T-helper 1 cell treated with Interleukin-12 subunit alpha and Interleukin-12 subunit beta and Interleukin-4 antibody, amounts not matched to agents 30 ng/mL and 1 ng/mL, for 36 hours (primary cell): ENCODE data around the gene CYSLTR1. TPM values are rescaled to one million over a fixed set of nuclear protein-coding genes. Genes with fewer than 3 reads are reported as not detected.
"Not testable (repeated sequence)": the region's sequence is repeated elsewhere in the genome, so short reads cannot be mapped to it uniquely, and the experiment has no call there.

ENCODE experiments used
- intact Hi-C: fragments of 100-400 bp; cut with micrococcal nuclease; formaldehyde crosslinking; loops from one replicate; pipeline ENCODE4 v1.15.1; 2024
- total RNA-seq: library from RNA; stranded (reverse); gene quantifications from 2 replicates; pipeline ENCODE4 v1.2.3, GENCODE V29; 2022

CYSLTR1 gene
- 53.7 and 58.0 TPM in 2 replicates for total RNA-seq

DNA sequence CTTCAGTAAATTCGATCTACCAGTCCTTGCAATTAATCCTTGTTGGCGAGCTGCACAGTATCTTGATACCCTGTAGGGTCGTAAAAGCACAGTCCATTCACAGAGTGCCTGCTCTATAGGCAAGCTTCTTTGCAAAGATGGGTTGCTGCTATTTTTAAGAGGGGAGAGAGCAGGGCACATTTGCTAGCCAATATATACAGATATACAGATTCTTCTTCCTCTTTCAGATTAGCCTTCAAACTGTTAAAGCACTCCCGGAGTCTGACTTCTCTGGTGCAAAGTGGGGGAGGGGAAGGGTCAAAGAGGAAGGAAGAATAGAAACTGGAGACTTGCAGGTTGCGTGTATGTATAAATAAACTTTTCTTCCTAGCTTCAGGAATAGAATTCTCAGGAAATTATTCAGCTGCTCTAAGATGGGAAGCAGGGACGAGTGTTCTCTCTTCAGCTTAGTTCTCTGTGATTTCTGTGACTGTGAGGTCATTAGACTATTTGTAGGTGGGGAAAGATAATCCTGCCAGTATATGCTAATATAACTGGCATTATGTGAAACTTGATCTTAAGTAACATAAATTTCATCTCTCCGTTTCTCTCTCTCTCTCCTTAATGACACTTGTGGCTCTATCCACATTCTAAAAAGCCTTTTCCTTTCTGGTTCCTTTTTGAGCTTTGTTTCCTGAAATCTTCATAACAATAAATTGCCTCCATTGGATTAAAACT is at the start of gene CYSLTR1:
CYSLTR1 (minus strand) TSS at position 242 of the 717 bp plus-strand sequence. CDS start 53,865 bp downstream, outside the sequence.
- intact Hi-C loops: loop anchor here (1.0 to 5.0 kb wide), 7 partner anchors 190 to 1040 kb away; partner anchors contain the start of genes ATP7A, COX7B, ITM2A and MAGT1

GRCh38 chrX:78377186-78377585 is 49.8 kb upstream of the CYSLTR1 start:
- intact Hi-C loops: loop anchor here (2.0 to 5.0 kb wide), 5 partner anchors 44 to 275 kb away; partner anchors contain the start of genes PGK1 and TAF9B

- intact Hi-C loops: loop anchor here (1.0 to 5.0 kb wide), 6 partner anchors 43 to 276 kb away; partner anchors contain the start of genes PGK1 and TAF9B
Observed at GRCh38 chrX:78375894-78376293, 48.5 kb upstream of the CYSLTR1 start.

DNA sequence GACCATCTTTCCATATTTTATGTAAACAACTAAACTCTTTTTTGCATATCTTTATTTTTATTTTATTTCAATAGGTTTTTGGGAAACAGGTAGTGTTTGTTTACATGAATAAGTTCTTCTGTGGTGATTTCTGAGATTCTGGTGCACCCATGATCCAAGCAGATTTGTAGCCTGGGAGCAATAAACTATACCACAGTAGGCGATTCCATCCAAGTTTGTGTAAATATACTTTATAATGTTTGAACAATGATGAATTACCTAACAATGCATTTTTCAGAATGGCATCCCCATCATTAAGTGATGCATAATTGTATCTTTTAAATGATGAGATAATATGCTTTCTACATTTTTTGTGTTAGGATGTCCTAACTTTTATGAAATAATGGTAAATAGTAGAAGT is 39.2 kb upstream of the CYSLTR1 start:
- intact Hi-C loops: no loop called here

DNA sequence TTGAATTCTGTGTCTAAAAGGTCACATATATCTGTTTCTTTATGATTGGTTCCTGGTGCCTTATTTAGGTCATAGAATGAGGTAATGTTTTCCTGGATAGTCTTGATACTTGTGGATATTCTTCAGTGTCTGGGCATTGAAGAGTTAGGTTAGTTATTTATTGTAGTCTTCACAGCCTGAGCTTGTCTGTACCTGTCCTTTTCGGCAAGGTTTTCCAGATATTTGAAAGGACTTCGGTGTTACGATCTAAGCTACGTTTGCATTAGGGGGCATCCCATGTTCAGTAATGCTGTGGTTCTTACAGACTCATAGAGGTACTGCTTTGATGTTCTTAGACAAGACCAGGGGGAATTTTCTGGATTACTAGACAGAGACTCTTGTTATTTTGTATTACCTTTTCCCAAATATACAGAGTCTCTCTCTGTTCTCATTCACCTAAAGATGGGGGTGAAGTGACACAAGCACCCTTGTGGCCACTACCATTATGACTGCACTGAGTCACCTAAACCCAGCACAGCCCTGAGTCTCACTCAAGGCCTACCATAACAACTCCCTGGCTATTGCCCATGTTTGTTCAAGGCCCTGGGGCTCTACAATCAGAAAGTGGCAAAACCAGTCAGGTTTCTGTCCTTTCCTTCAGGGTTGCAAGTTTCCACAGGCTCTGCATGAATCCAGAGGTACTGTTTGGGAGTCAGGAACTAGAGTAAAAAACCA is 30.1 kb upstream of the CYSLTR1 start:
- intact Hi-C loops: no loop called here

DNA sequence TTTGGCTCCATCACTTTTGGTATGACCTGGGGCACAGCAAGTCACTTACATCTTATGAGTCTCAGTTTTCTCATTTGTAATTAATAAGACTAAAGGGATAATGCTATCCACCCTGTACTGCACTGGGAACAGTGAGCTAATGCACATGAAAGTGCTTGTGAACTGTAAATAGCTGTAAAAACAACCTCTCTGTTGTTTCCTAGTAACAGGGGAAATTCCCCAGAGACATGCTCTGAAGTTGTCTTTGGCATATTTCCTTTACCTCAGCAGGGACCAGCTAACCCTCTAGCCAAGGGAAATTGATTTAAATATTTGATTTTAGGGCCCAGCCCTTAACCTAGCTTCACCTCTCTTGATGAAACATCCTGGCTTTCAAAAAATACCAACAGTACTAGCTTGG is 6.1 kb upstream of the CYSLTR1 start:
- intact Hi-C loops: loop anchor here (1.0 to 5.0 kb wide), 7 partner anchors 11 to 925 kb away; no protein-coding TSS in a partner anchor

GRCh38 chrX:78331708-78332107 is 4.3 kb upstream of the CYSLTR1 start:
- intact Hi-C loops: loop anchor here (2.0 to 5.0 kb wide), 5 partner anchors 45 to 927 kb away; no protein-coding TSS in a partner anchor

DNA sequence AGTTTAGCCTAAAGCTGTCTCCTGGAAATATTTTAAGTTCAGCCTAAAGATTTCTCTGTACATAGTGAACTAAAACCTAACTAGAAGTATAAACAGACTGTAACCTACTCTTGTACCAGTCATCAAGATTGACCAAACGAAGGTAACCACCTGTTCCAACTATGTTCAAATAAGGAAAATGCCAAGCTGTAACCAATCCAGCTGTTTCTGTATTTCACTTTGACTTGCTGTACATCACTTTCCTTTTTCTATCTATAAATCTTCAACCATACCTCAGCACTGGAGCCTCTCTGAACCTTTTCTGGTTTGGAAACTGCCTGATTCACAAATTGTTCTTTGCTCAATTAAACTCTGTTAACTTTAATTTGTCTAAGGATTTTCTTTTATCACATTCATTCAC is 3.1 kb upstream of the CYSLTR1 start:
- intact Hi-C loops: loop anchor here (5.0 kb wide), 3 partner anchors 322 to 817 kb away; no protein-coding TSS in a partner anchor

GRCh38 chrX:78330068-78330467 is 2.7 kb upstream of the CYSLTR1 start:
- intact Hi-C loops: loop anchor here (5.0 kb wide), 3 partner anchors 322 to 817 kb away; no protein-coding TSS in a partner anchor

GRCh38 chrX:78329486-78329885 is 2.1 kb upstream of the CYSLTR1 start:
- intact Hi-C loops: loop anchor here (5.0 kb wide), 6 partner anchors 192 to 1038 kb away; partner anchors contain the start of genes ATP7A, COX7B, ITM2A and MAGT1

DNA sequence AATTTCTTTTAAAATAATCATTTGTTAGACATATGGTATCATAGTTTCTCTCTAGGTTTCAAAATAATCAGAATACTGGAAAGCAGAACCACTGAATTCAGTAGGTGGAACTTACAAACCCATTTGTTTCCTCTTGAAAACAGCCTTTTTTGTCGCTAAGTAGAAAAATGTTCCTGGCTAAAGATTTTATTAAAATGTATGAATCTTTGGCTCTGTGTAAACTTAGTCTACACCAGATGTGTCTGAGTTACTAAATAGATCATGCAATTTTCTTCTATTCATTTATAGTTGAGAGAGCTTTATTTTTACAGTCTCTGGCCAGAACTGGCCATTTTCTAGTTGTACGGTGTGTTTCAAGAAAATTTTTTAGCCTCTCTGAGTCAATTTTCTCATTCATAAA is 1.0 kb downstream of the CYSLTR1 start:
- intact Hi-C loops: loop anchor here (5.0 kb wide), 6 partner anchors 189 to 1041 kb away; partner anchors contain the start of genes ATP7A, COX7B, ITM2A and MAGT1

DNA sequence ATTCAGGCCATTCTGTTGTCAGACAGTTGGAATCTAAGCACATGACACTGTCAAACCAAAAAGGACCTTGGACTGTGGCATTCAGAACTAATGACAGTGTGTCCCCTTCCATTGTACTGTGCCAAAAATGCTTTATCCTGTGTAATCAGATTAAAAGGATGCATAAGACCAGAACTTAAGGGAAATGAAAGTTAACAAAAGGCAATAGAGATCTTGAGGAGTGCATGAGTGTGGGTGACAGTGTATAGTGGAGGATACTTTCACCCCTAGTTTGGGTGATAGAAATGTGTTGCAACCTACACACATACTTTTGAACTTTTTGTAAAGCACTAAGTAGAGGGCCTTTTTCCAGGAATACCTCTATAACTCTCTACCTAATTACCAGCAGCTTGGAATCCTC is 4.5 kb downstream of the CYSLTR1 start:
- intact Hi-C loops: loop anchor here (1.0 to 5.0 kb wide), 5 partner anchors 10 to 218 kb away; partner anchors contain the start of gene PGK1

- intact Hi-C loops: loop anchor here (1.0 to 5.0 kb wide), 5 partner anchors 11 to 217 kb away; partner anchors contain the start of gene PGK1
Observed at GRCh38 chrX:78321809-78322208, 5.6 kb downstream of the CYSLTR1 start.

GRCh38 chrX:78316265-78316664 is 11.1 kb downstream of the CYSLTR1 start:
- intact Hi-C loops: no loop called here

DNA sequence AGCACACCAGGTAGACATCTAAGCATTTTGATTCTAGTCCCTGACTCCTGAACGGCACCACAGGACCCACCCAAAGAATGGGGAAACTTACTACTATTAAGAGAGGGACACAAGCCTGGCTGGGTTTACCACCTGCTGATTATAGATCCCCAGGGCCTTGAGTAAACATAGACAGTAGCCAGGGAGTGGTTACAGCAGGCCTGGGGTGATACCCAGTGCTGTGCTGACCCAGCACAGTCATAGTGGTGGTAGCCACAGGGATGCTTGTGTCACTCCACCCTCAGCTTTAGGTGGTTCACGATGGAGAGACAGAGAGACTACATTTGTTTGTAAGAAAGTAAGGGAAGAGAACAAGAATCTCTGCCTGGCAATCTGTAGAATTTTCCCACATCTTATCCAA is 11.7 kb downstream of the CYSLTR1 start:
- intact Hi-C loops: no loop called here

DNA sequence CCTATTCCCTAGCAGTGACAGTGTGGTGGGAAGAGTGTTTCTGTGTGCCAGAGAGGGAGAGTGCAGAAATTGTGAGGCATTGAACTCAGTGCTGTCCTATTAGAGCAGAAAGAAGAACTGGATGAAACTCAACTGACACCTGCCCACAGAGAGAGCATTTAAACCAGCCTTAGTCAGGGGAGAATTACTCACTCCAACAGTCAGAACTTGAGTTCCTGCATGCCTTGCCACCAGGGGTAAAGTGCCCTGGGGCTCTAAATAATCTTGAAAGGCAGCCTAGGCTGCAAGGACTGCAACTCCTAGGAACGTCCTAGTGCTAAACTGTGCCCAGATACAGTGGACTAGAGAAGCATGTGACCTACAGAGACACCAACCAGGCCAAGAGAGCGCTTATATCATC is 12.8 kb downstream of the CYSLTR1 start:
- intact Hi-C loops: no loop called here

- intact Hi-C loops: no loop called here
Observed at GRCh38 chrX:78313526-78313925, 13.9 kb downstream of the CYSLTR1 start.

GRCh38 chrX:78307665-78308064 is 19.7 kb downstream of the CYSLTR1 start:
- intact Hi-C loops: no loop called here

GRCh38 chrX:78303086-78303485 is 24.3 kb downstream of the CYSLTR1 start:
- intact Hi-C loops: no loop called here

GRCh38 chrX:78300933-78301332 is 26.5 kb downstream of the CYSLTR1 start:
- intact Hi-C loops: not testable (repeated sequence)

DNA sequence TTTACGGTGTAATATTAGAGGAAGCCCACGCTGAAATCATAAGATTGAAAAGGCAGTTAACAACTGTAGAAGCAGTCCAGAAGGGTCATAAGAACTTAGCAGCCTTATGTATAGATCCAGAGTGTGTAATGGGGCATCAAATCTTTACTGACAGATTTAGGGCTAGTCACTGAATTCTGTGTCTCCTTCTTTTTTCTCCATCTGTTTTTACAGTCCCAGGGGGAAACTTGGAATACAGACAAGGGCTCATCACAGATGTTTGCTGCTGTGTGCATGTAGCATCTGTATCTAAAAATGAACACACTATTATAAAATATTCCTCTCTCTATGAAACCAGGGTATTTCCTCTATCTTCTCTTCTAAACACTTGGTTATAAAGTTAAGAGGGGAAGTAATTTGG is 43.9 kb downstream of the CYSLTR1 start:
- intact Hi-C loops: no loop called here

GRCh38 chrX:78237127-78237526 is 90.3 kb downstream of the CYSLTR1 start:
- intact Hi-C loops: no loop called here
